Measurements from ENCODE around the gene CACNA2D1. TPM values are rescaled to one million over a fixed set of nuclear protein-coding genes. Genes with fewer than 3 reads are reported as not detected.

The CACNA2D1 gene
- total RNA-seq, 1 experiment from 2014 or later: 9.8 TPM

DNA sequence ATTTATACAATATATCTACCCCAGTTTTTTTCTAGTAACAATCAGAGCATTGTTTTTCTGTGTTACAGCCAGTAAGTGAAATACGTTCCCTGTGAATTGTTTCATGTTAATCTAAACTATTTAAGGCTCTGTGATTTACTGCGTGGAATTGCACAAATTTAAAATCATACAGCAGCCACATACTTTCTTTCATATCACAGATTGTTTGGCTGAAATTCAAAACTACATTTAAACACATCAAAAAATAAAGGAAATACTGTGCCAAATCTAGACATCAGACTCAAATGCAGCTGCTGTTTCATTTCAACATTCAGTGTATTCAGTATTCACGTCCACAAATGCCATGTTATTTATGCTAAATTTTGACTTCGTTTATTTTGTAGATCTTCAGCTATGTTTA lies 431.1 kb downstream of the CACNA2D1 start:
- DNase-seq (ENCODE audit: low read depth, low spot score) (no peak), ATAC-seq (no peak)
- CTCF ChIA-PET: no interaction called here
- in situ Hi-C loops (cut with HindIII; ENCODE audit: low pct_unique_long_range_greater_than_20kb, low sequenced_read_pairs) (no loop called here), intact Hi-C loops (cut with micrococcal nuclease; ENCODE audit: unreplicated experiment) (no loop called here)
- POLR2A ChIA-PET: no interaction called here
- BruUV-seq (replicated peaks): no TSS peak
- H3K36me3 ChIP-seq (ENCODE audit: control insufficient read depth, insufficient read depth, low read length): no peaks in the 10 kb centered on the region
- H3K27me3 ChIP-seq (ENCODE audit: control insufficient read depth, insufficient read depth, low read length): no peaks in the 10 kb centered on the region
- TF ChIP-seq POLR2AphosphoS5 (IDR thresholded peaks at IDR 0.05; ENCODE audit: low read depth, low read length) (no peak), SIN3A (IDR thresholded peaks at IDR 0.05; ENCODE audit: borderline replicate concordance, insufficient read depth, low read depth, low read length) (no peak), TCF7L2 (IDR thresholded peaks at IDR 0.05; ENCODE audit: low read depth, low read length) (no peak)
- TF ChIP-seq, protein P1, sequence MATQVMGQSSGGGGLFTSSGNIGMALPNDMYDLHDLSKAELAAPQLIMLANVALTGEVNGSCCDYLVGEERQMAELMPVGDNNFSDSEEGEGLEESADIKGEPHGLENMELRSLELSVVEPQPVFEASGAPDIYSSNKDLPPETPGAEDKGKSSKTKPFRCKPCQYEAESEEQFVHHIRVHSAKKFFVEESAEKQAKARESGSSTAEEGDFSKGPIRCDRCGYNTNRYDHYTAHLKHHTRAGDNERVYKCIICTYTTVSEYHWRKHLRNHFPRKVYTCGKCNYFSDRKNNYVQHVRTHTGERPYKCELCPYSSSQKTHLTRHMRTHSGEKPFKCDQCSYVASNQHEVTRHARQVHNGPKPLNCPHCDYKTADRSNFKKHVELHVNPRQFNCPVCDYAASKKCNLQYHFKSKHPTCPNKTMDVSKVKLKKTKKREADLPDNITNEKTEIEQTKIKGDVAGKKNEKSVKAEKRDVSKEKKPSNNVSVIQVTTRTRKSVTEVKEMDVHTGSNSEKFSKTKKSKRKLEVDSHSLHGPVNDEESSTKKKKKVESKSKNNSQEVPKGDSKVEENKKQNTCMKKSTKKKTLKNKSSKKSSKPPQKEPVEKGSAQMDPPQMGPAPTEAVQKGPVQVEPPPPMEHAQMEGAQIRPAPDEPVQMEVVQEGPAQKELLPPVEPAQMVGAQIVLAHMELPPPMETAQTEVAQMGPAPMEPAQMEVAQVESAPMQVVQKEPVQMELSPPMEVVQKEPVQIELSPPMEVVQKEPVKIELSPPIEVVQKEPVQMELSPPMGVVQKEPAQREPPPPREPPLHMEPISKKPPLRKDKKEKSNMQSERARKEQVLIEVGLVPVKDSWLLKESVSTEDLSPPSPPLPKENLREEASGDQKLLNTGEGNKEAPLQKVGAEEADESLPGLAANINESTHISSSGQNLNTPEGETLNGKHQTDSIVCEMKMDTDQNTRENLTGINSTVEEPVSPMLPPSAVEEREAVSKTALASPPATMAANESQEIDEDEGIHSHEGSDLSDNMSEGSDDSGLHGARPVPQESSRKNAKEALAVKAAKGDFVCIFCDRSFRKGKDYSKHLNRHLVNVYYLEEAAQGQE (IDR thresholded peaks at IDR 0.05; ENCODE audit: insufficient read depth in 1 of 2, low read depth in 2 of 2, low read length in 1 of 2): no peak
- TF ChIP-seq, protein P2, sequence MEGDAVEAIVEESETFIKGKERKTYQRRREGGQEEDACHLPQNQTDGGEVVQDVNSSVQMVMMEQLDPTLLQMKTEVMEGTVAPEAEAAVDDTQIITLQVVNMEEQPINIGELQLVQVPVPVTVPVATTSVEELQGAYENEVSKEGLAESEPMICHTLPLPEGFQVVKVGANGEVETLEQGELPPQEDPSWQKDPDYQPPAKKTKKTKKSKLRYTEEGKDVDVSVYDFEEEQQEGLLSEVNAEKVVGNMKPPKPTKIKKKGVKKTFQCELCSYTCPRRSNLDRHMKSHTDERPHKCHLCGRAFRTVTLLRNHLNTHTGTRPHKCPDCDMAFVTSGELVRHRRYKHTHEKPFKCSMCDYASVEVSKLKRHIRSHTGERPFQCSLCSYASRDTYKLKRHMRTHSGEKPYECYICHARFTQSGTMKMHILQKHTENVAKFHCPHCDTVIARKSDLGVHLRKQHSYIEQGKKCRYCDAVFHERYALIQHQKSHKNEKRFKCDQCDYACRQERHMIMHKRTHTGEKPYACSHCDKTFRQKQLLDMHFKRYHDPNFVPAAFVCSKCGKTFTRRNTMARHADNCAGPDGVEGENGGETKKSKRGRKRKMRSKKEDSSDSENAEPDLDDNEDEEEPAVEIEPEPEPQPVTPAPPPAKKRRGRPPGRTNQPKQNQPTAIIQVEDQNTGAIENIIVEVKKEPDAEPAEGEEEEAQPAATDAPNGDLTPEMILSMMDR (IDR thresholded peaks at IDR 0.05): no peak
- H3K4me3 ChIP-seq (ENCODE audit: low read depth in 2 of 2, low read length in 2 of 2): no peak overlapping the region
- no peaks in the 10 kb centered on the region for H3K9me3 ChIP-seq (ENCODE audit: control insufficient read depth, insufficient read depth, low read depth, low read length)
- no peak overlapping the region for H3K27ac ChIP-seq (ENCODE audit: low read length)
- no peaks in the 10 kb centered on the region for H3K4me1 ChIP-seq (ENCODE audit: control insufficient read depth, insufficient read depth, low read length)

DNA sequence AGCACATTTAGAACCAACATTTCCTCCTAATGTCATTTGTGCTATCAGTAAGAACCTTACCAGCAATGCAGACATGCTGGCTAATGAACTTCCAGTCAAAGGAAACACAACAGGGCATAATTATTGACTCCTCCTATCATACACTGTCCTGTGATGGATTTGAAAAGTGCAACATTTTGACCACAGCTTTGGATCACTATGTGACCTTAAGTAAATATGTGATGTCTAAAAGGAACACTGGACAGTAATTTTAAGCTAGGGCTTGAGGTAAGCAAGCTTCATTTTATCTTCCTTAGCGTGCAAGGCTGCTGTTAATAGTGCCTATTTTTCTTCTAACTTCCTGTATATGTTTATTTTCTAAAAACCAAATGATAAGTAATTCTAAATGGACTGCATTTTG lies 433.2 kb downstream of the CACNA2D1 start:
- ChIA-PET POLR2A (no interaction called here), CTCF (no interaction called here)
- H3K27ac ChIP-seq (ENCODE audit: low read length): no peak overlapping the region
- H3K36me3 ChIP-seq (ENCODE audit: control insufficient read depth, insufficient read depth, low read length): no peaks in the 10 kb centered on the region
- DNase-seq (ENCODE audit: low read depth, low spot score) (no peak), ATAC-seq (no peak)
- in situ Hi-C loops (cut with HindIII; ENCODE audit: low pct_unique_long_range_greater_than_20kb, low sequenced_read_pairs): no loop called here
- intact Hi-C loops (cut with micrococcal nuclease; ENCODE audit: unreplicated experiment): no loop called here
- H3K4me1 ChIP-seq (ENCODE audit: control insufficient read depth, insufficient read depth, low read length): no peaks in the 10 kb centered on the region
- H3K9me3 ChIP-seq (ENCODE audit: control insufficient read depth, insufficient read depth, low read depth, low read length): no peaks in the 10 kb centered on the region
- no peak for TF ChIP-seq POLR2AphosphoS5 (IDR thresholded peaks at IDR 0.05; ENCODE audit: low read depth, low read length)
- TF ChIP-seq, protein P2 (IDR thresholded peaks at IDR 0.05): no peak
- TF ChIP-seq SIN3A (IDR thresholded peaks at IDR 0.05; ENCODE audit: borderline replicate concordance, insufficient read depth, low read depth, low read length): no peak
- TF ChIP-seq, protein P1 (IDR thresholded peaks at IDR 0.05; ENCODE audit: insufficient read depth in 1 of 2, low read depth in 2 of 2, low read length in 1 of 2): no peak
- TF ChIP-seq TCF7L2 (IDR thresholded peaks at IDR 0.05; ENCODE audit: low read depth, low read length): no peak
- H3K27me3 ChIP-seq (ENCODE audit: control insufficient read depth, insufficient read depth, low read length): no peaks in the 10 kb centered on the region
- no peak overlapping the region for H3K4me3 ChIP-seq (ENCODE audit: low read depth in 2 of 2, low read length in 2 of 2)
- no TSS peak for BruUV-seq (replicated peaks)
